ENCODE measurements around the gene ZFAND6. TPM values are rescaled to one million over a fixed set of nuclear protein-coding genes. Genes with fewer than 3 reads are reported as not detected.

Gene ZFAND6
- total and polyA plus RNA-seq, 7 experiments from 2014 or later: 51.0 to 113 (median 79.8) TPM

- H3K27ac Mint-ChIP-seq: peak overlapping the region in 2 of 9 donors; percentile 6 to 48
- Histone ChIP-seq H3K4me3 (ENCODE audit: low read length) (no peak overlapping the region), H3K27me3 (ENCODE audit: control insufficient read depth in 2 of 2, insufficient read depth in 2 of 2, low read length in 2 of 2) (peaks cover 0 to 3% of the 10 kb centered on the region in 2 donors), H3K9me3 (ENCODE audit: control insufficient read depth in 2 of 3, low read length in 3 of 3) (peaks cover 0 to 4% (median 0%) of the 10 kb centered on the region in 3 experiments), H3K36me3 (ENCODE audit: control insufficient read depth in 2 of 3, insufficient read depth in 3 of 3, low read length in 3 of 3) (no peaks in the 10 kb centered on the region), H3K4me1 (ENCODE audit: control insufficient read depth in 2 of 2, insufficient read depth in 2 of 2, low read length in 2 of 2) (peaks cover 0 to 2% of the 10 kb centered on the region in 2 donors), H3K27ac (ENCODE audit: low read depth, low read length) (no peak overlapping the region)
- DNase-seq (no peak), ATAC-seq (no peak)
- intact Hi-C loops (cut with micrococcal nuclease): no loop called here
- H3K4me3 Mint-ChIP-seq: peak overlapping the region in 2 of 10 donors; percentile 7 to 43
- ChIA-PET CTCF (no interaction called here), POLR2A (no interaction called here)
- H3K4me1 Mint-ChIP-seq: peaks cover 8 to 28% (median 16%) of the 10 kb centered on the region in 7 donors
- peaks cover 0 to 10% (median 7%) of the 10 kb centered on the region in 5 donors for H3K36me3 Mint-ChIP-seq
- peaks cover 0 to 8% (median 0%) of the 10 kb centered on the region in 11 donors for H3K9me3 Mint-ChIP-seq
- no peaks in the 10 kb centered on the region for H3K27me3 Mint-ChIP-seq
Observed at GRCh38 chr15:80026754-80027153, 32.7 kb upstream of the ZFAND6 start.

- Histone ChIP-seq H3K4me1 (ENCODE audit: control insufficient read depth in 2 of 2, insufficient read depth in 2 of 2, low read length in 2 of 2) (peaks cover 7 to 17% of the 10 kb centered on the region in 2 donors), H3K27me3 (ENCODE audit: control insufficient read depth in 2 of 2, insufficient read depth in 2 of 2, low read length in 2 of 2) (no peaks in the 10 kb centered on the region), H3K36me3 (ENCODE audit: control insufficient read depth in 2 of 3, insufficient read depth in 3 of 3, low read length in 3 of 3) (no peaks in the 10 kb centered on the region), H3K9me3 (ENCODE audit: control insufficient read depth in 2 of 3, low read length in 3 of 3) (no peaks in the 10 kb centered on the region), H3K4me3 (ENCODE audit: low read length) (no peak overlapping the region), H3K27ac (ENCODE audit: low read depth, low read length) (no peak overlapping the region)
- ATAC-seq (no peak), DNase-seq (no peak)
- no peak overlapping the region for H3K27ac Mint-ChIP-seq
- H3K27me3 Mint-ChIP-seq: no peaks in the 10 kb centered on the region
- no peak overlapping the region for H3K4me3 Mint-ChIP-seq
- ChIA-PET CTCF (no interaction called here), POLR2A (interaction anchor here (0.6 kb wide), 1 partner anchor 76 kb away, joined by 6 read pairs; no protein-coding TSS in a partner anchor)
- peaks cover 0 to 4% (median 0%) of the 10 kb centered on the region in 11 donors for H3K9me3 Mint-ChIP-seq
- intact Hi-C loops (cut with micrococcal nuclease): no loop called here
- H3K36me3 Mint-ChIP-seq: peaks cover 0 to 6% (median 4%) of the 10 kb centered on the region in 5 donors
- peaks cover 15 to 41% (median 32%) of the 10 kb centered on the region in 7 donors for H3K4me1 Mint-ChIP-seq
Observed at GRCh38 chr15:80028937-80029336, 30.5 kb upstream of the ZFAND6 start.

GRCh38 chr15:80031841-80032240 is 27.6 kb upstream of the ZFAND6 start:
- no peaks in the 10 kb centered on the region for H3K27me3 Mint-ChIP-seq
- no peaks in the 10 kb centered on the region for H3K27me3 ChIP-seq (ENCODE audit: control insufficient read depth in 2 of 2, insufficient read depth in 2 of 2, low read length in 2 of 2)
- H3K27ac Mint-ChIP-seq: peak overlapping the region in 3 of 9 donors; percentile 17 to 67 (median 65)
- CTCF ChIA-PET: interaction anchor here (0.5 to 0.6 kb wide), 2 partner anchors 37 to 665 kb away, joined by 3 read pairs; no protein-coding TSS in a partner anchor
- peak overlapping the region in 1 of 10 donors; percentile 26 for H3K4me3 Mint-ChIP-seq
- H3K4me1 Mint-ChIP-seq: peaks cover 9 to 36% (median 23%) of the 10 kb centered on the region in 7 donors
- H3K36me3 ChIP-seq (ENCODE audit: control insufficient read depth in 2 of 3, insufficient read depth in 3 of 3, low read length in 3 of 3): no peaks in the 10 kb centered on the region
- ATAC-seq (no peak), DNase-seq (no peak)
- no peak overlapping the region for H3K27ac ChIP-seq (ENCODE audit: low read depth, low read length)
- no peaks in the 10 kb centered on the region for H3K9me3 ChIP-seq (ENCODE audit: control insufficient read depth in 2 of 3, low read length in 3 of 3)
- intact Hi-C loops (cut with micrococcal nuclease): loop anchor here in 1 of 2 donors (1.0 kb wide), 1 partner anchor 27 kb away; the partner anchor contains the start of gene ZFAND6
- H3K36me3 Mint-ChIP-seq: peaks cover 0 to 6% (median 4%) of the 10 kb centered on the region in 5 donors
- peaks cover 0 to 4% (median 0%) of the 10 kb centered on the region in 11 donors for H3K9me3 Mint-ChIP-seq
- H3K4me3 ChIP-seq (ENCODE audit: low read length): no peak overlapping the region
- POLR2A ChIA-PET: no interaction called here
- H3K4me1 ChIP-seq (ENCODE audit: control insufficient read depth in 2 of 2, insufficient read depth in 2 of 2, low read length in 2 of 2): peaks cover 7 to 17% of the 10 kb centered on the region in 2 donors

GRCh38 chr15:80034629-80035028 is 24.8 kb upstream of the ZFAND6 start:
- ChIA-PET CTCF (no interaction called here), POLR2A (no interaction called here)
- Mint-ChIP-seq H3K9me3 (peaks cover 0 to 6% (median 0%) of the 10 kb centered on the region in 11 donors), H3K27ac (peak overlapping the region in 1 of 9 donors; percentile 39), H3K27me3 (no peaks in the 10 kb centered on the region), H3K36me3 (peaks cover 0 to 5% (median 4%) of the 10 kb centered on the region in 5 donors), H3K4me3 (no peak overlapping the region), H3K4me1 (peaks cover 5 to 33% (median 20%) of the 10 kb centered on the region in 7 donors)
- H3K4me3 ChIP-seq (ENCODE audit: low read length): no peak overlapping the region
- intact Hi-C loops (cut with micrococcal nuclease): no loop called here
- H3K27ac ChIP-seq (ENCODE audit: low read depth, low read length): no peak overlapping the region
- no peak for DNase-seq
- H3K36me3 ChIP-seq (ENCODE audit: control insufficient read depth in 2 of 3, insufficient read depth in 3 of 3, low read length in 3 of 3): no peaks in the 10 kb centered on the region
- H3K9me3 ChIP-seq (ENCODE audit: control insufficient read depth in 2 of 3, low read length in 3 of 3): no peaks in the 10 kb centered on the region
- ATAC-seq: no peak
- H3K4me1 ChIP-seq (ENCODE audit: control insufficient read depth in 2 of 2, insufficient read depth in 2 of 2, low read length in 2 of 2): peaks cover 7 to 17% of the 10 kb centered on the region in 2 donors
- no peaks in the 10 kb centered on the region for H3K27me3 ChIP-seq (ENCODE audit: control insufficient read depth in 2 of 2, insufficient read depth in 2 of 2, low read length in 2 of 2)

- Mint-ChIP-seq H3K4me3 (no peak overlapping the region), H3K4me1 (peaks cover 5 to 32% (median 20%) of the 10 kb centered on the region in 7 donors), H3K27ac (peak overlapping the region in 1 of 9 donors; percentile 42), H3K27me3 (no peaks in the 10 kb centered on the region), H3K9me3 (peaks cover 0 to 3% (median 0%) of the 10 kb centered on the region in 11 donors), H3K36me3 (peaks cover 0 to 2% (median 0%) of the 10 kb centered on the region in 5 donors)
- Histone ChIP-seq H3K36me3 (ENCODE audit: control insufficient read depth in 2 of 3, insufficient read depth in 3 of 3, low read length in 3 of 3) (no peaks in the 10 kb centered on the region), H3K4me3 (ENCODE audit: low read length) (no peak overlapping the region), H3K9me3 (ENCODE audit: control insufficient read depth in 2 of 3, low read length in 3 of 3) (no peaks in the 10 kb centered on the region), H3K4me1 (ENCODE audit: control insufficient read depth in 2 of 2, insufficient read depth in 2 of 2, low read length in 2 of 2) (peaks cover 7 to 17% of the 10 kb centered on the region in 2 donors), H3K27ac (ENCODE audit: low read depth, low read length) (no peak overlapping the region), H3K27me3 (ENCODE audit: control insufficient read depth in 2 of 2, insufficient read depth in 2 of 2, low read length in 2 of 2) (no peaks in the 10 kb centered on the region)
- intact Hi-C loops (cut with micrococcal nuclease): no loop called here
- ATAC-seq: no peak
- DNase-seq: no peak
- ChIA-PET CTCF (no interaction called here), POLR2A (no interaction called here)
Observed at GRCh38 chr15:80036071-80036470, 23.4 kb upstream of the ZFAND6 start.

- H3K9me3 ChIP-seq (ENCODE audit: control insufficient read depth in 2 of 3, low read length in 3 of 3): no peaks in the 10 kb centered on the region
- ATAC-seq: no peak
- H3K27ac Mint-ChIP-seq: no peak overlapping the region
- H3K27me3 Mint-ChIP-seq: peaks cover 0 to 4% (median 0%) of the 10 kb centered on the region in 5 donors
- POLR2A ChIA-PET: interaction anchor here (0.6 to 0.7 kb wide), 2 partner anchors 27 to 958 kb away, joined by 3 read pairs; no protein-coding TSS in a partner anchor
- H3K4me1 ChIP-seq (ENCODE audit: control insufficient read depth in 2 of 2, insufficient read depth in 2 of 2, low read length in 2 of 2): no peaks in the 10 kb centered on the region
- no peak overlapping the region for H3K27ac ChIP-seq (ENCODE audit: low read depth, low read length)
- DNase-seq: no peak
- H3K36me3 ChIP-seq (ENCODE audit: control insufficient read depth in 2 of 3, insufficient read depth in 3 of 3, low read length in 3 of 3): no peaks in the 10 kb centered on the region
- no peak overlapping the region for H3K4me3 Mint-ChIP-seq
- H3K9me3 Mint-ChIP-seq: peaks cover 0 to 3% (median 0%) of the 10 kb centered on the region in 11 donors
- intact Hi-C loops (cut with micrococcal nuclease): no loop called here
- peaks cover 0 to 1% (median 0%) of the 10 kb centered on the region in 5 donors for H3K36me3 Mint-ChIP-seq
- CTCF ChIA-PET: no interaction called here
- H3K4me1 Mint-ChIP-seq: no peaks in the 10 kb centered on the region
- no peak overlapping the region for H3K4me3 ChIP-seq (ENCODE audit: low read length)
- no peaks in the 10 kb centered on the region for H3K27me3 ChIP-seq (ENCODE audit: control insufficient read depth in 2 of 2, insufficient read depth in 2 of 2, low read length in 2 of 2)
Observed at GRCh38 chr15:80041494-80042253, 17.8 kb upstream of the ZFAND6 start.

Measured in naive thymus-derived CD4-positive, alpha-beta T cell (primary cell).